ENCODE data around the gene CTCFL. TPM values are rescaled to one million over a fixed set of nuclear protein-coding genes. Genes with fewer than 3 reads are reported as not detected.

The CTCFL gene
- total RNA-seq: not detected

- no peak within 1 kb of the TSS for H3K27ac Mint-ChIP-seq
- ATAC-seq (replicated peaks in 1 of 2) (no peak), DNase-seq (no peak)
- H3K4me3 Mint-ChIP-seq: no peak within 1 kb of the TSS
- no peaks in the 10 kb centered on the region for H3K36me3 Mint-ChIP-seq (ENCODE audit: insufficient read depth in 2 of 2)
- peaks cover 11% of the 10 kb centered on the region for H3K4me1 Mint-ChIP-seq (ENCODE audit: low read depth)
- peaks cover 14% of the 10 kb centered on the region for H3K27me3 Mint-ChIP-seq (ENCODE audit: low read depth)
- no peaks in the 10 kb centered on the region for H3K9me3 Mint-ChIP-seq
Measured at GRCh38 chr20:57524511-57525176, at the start of gene CTCFL. Gene CTCFL, minus strand, starts transcription at chr20:57525140. Its CDS starts 935 bp downstream, at chr20:57524205.

GRCh38 chr20:57573894-57574293 lies 49.0 kb upstream of the CTCFL start:
- no peaks in the 10 kb centered on the region for H3K9me3 Mint-ChIP-seq

GRCh38 chr20:57573242-57573641 lies 48.3 kb upstream of the CTCFL start:
- no peaks in the 10 kb centered on the region for H3K4me1 Mint-ChIP-seq (ENCODE audit: low read depth)
- H3K36me3 Mint-ChIP-seq (ENCODE audit: insufficient read depth in 2 of 2): no peaks in the 10 kb centered on the region
- ATAC-seq (replicated peaks in 1 of 2): no peak

More at GRCh38 chr20:57573894-57574293, 49.0 kb upstream of the CTCFL start:
- no peak for DNase-seq
- Mint-ChIP-seq H3K4me3 (no peak overlapping the region), H3K27me3 (ENCODE audit: low read depth) (peaks cover 11% of the 10 kb centered on the region), H3K27ac (no peak overlapping the region), H3K36me3 (ENCODE audit: insufficient read depth in 2 of 2) (no peaks in the 10 kb centered on the region), H3K4me1 (ENCODE audit: low read depth) (no peaks in the 10 kb centered on the region)
- no peak for ATAC-seq (replicated peaks in 1 of 2)

GRCh38 chr20:57571782-57572416 lies 47.0 kb upstream of the CTCFL start:
- no peak overlapping the region for H3K27ac Mint-ChIP-seq

More at GRCh38 chr20:57573242-57573641, 48.3 kb upstream of the CTCFL start:
- DNase-seq: no peak
- Mint-ChIP-seq H3K4me3 (no peak overlapping the region), H3K27ac (no peak overlapping the region), H3K9me3 (no peaks in the 10 kb centered on the region), H3K27me3 (ENCODE audit: low read depth) (peaks cover 14% of the 10 kb centered on the region)

GRCh38 chr20:57570920-57571319 lies 46.0 kb upstream of the CTCFL start:
- Mint-ChIP-seq H3K27me3 (ENCODE audit: low read depth) (peaks cover 21% of the 10 kb centered on the region), H3K27ac (no peak overlapping the region), H3K36me3 (ENCODE audit: insufficient read depth in 2 of 2) (no peaks in the 10 kb centered on the region), H3K9me3 (no peaks in the 10 kb centered on the region), H3K4me1 (ENCODE audit: low read depth) (no peaks in the 10 kb centered on the region), H3K4me3 (no peak overlapping the region)
- ATAC-seq (replicated peaks in 1 of 2): no peak
- no peak for DNase-seq

More at GRCh38 chr20:57571782-57572416, 47.0 kb upstream of the CTCFL start:
- H3K4me1 Mint-ChIP-seq (ENCODE audit: low read depth): no peaks in the 10 kb centered on the region
- H3K4me3 Mint-ChIP-seq: no peak overlapping the region
- no peak for DNase-seq
- H3K9me3 Mint-ChIP-seq: no peaks in the 10 kb centered on the region
- H3K36me3 Mint-ChIP-seq (ENCODE audit: insufficient read depth in 2 of 2): no peaks in the 10 kb centered on the region
- H3K27me3 Mint-ChIP-seq (ENCODE audit: low read depth): peaks cover 21% of the 10 kb centered on the region
- no peak for ATAC-seq (replicated peaks in 1 of 2)

GRCh38 chr20:57570145-57570850 lies 45.4 kb upstream of the CTCFL start:
- Mint-ChIP-seq H3K9me3 (no peaks in the 10 kb centered on the region), H3K4me1 (ENCODE audit: low read depth) (no peaks in the 10 kb centered on the region), H3K27ac (no peak overlapping the region), H3K36me3 (ENCODE audit: insufficient read depth in 2 of 2) (no peaks in the 10 kb centered on the region), H3K4me3 (no peak overlapping the region), H3K27me3 (ENCODE audit: low read depth) (peaks cover 27% of the 10 kb centered on the region)
- no peak for DNase-seq
- ATAC-seq (replicated peaks in 1 of 2): no peak

GRCh38 chr20:57568960-57569359 lies 44.0 kb upstream of the CTCFL start:
- Mint-ChIP-seq H3K27ac (no peak overlapping the region), H3K4me3 (no peak overlapping the region), H3K27me3 (ENCODE audit: low read depth) (peaks cover 33% of the 10 kb centered on the region), H3K4me1 (ENCODE audit: low read depth) (no peaks in the 10 kb centered on the region), H3K36me3 (ENCODE audit: insufficient read depth in 2 of 2) (no peaks in the 10 kb centered on the region), H3K9me3 (no peaks in the 10 kb centered on the region)
- no peak for ATAC-seq (replicated peaks in 1 of 2)
- no peak for DNase-seq

GRCh38 chr20:57568088-57568896 lies 43.4 kb upstream of the CTCFL start:
- Mint-ChIP-seq H3K27ac (no peak overlapping the region), H3K27me3 (ENCODE audit: low read depth) (peaks cover 33% of the 10 kb centered on the region), H3K9me3 (no peaks in the 10 kb centered on the region), H3K36me3 (ENCODE audit: insufficient read depth in 2 of 2) (no peaks in the 10 kb centered on the region), H3K4me3 (no peak overlapping the region), H3K4me1 (ENCODE audit: low read depth) (no peaks in the 10 kb centered on the region)
- DNase-seq (no peak), ATAC-seq (replicated peaks in 1 of 2) (no peak)

GRCh38 chr20:57567471-57568079 lies 42.6 kb upstream of the CTCFL start:
- Mint-ChIP-seq H3K27me3 (ENCODE audit: low read depth) (peaks cover 28% of the 10 kb centered on the region), H3K4me3 (no peak overlapping the region), H3K27ac (no peak overlapping the region), H3K4me1 (ENCODE audit: low read depth) (no peaks in the 10 kb centered on the region), H3K36me3 (ENCODE audit: insufficient read depth in 2 of 2) (no peaks in the 10 kb centered on the region), H3K9me3 (no peaks in the 10 kb centered on the region)
- ATAC-seq (replicated peaks in 1 of 2): no peak
- DNase-seq: no peak

- no peak for ATAC-seq (replicated peaks in 1 of 2)
- no peak overlapping the region for H3K27ac Mint-ChIP-seq
- H3K36me3 Mint-ChIP-seq (ENCODE audit: insufficient read depth in 2 of 2): no peaks in the 10 kb centered on the region
- H3K9me3 Mint-ChIP-seq: no peaks in the 10 kb centered on the region
- no peak overlapping the region for H3K4me3 Mint-ChIP-seq
- peaks cover 26% of the 10 kb centered on the region for H3K27me3 Mint-ChIP-seq (ENCODE audit: low read depth)
- H3K4me1 Mint-ChIP-seq (ENCODE audit: low read depth): no peaks in the 10 kb centered on the region
- no peak for DNase-seq
Measured at GRCh38 chr20:57566803-57567459, 42.0 kb upstream of the CTCFL start.

- DNase-seq: no peak
- Mint-ChIP-seq H3K4me1 (ENCODE audit: low read depth) (no peaks in the 10 kb centered on the region), H3K27ac (no peak overlapping the region), H3K27me3 (ENCODE audit: low read depth) (peaks cover 29% of the 10 kb centered on the region), H3K4me3 (no peak overlapping the region), H3K9me3 (no peaks in the 10 kb centered on the region), H3K36me3 (ENCODE audit: insufficient read depth in 2 of 2) (no peaks in the 10 kb centered on the region)
- no peak for ATAC-seq (replicated peaks in 1 of 2)
Measured at GRCh38 chr20:57566399-57566798, 41.5 kb upstream of the CTCFL start.

- H3K9me3 Mint-ChIP-seq: no peaks in the 10 kb centered on the region
- ATAC-seq (replicated peaks in 1 of 2) (no peak), DNase-seq (no peak)
- no peak overlapping the region for H3K27ac Mint-ChIP-seq
- no peaks in the 10 kb centered on the region for H3K36me3 Mint-ChIP-seq (ENCODE audit: insufficient read depth in 2 of 2)
- H3K4me1 Mint-ChIP-seq (ENCODE audit: low read depth): no peaks in the 10 kb centered on the region
- H3K4me3 Mint-ChIP-seq: no peak overlapping the region
- peaks cover 29% of the 10 kb centered on the region for H3K27me3 Mint-ChIP-seq (ENCODE audit: low read depth)
Measured at GRCh38 chr20:57564951-57565642, 40.2 kb upstream of the CTCFL start.

Data from activated T-cell treated with anti-CD3 and anti-CD28 coated beads, Interleukin-2, amount 50 U/mL, for 72 hours (primary cell).